Ascending aorta (tissue), 2 donors: ENCODE data around the gene HS3ST4. TPM values are rescaled to one million over a fixed set of nuclear protein-coding genes. Genes with fewer than 3 reads are reported as not detected.

Source experiments
- DNase-seq, 2 donors: peaks; one replicate each; pipeline ENCODE4 v3.0.0-alpha.2; 2019; ENCODE audit warnings: low spot score in 2 of 2
- H3K27ac ChIP-seq, 2 donors: fragments of 200-600 bp; sonication (generic); one replicate each; pipeline ENCODE4 v1.5.1; 2016 to 2017; ENCODE audit warnings: mild to moderate bottlenecking in 1 of 2
- H3K27me3 ChIP-seq: fragments of 200-600 bp; sonication (generic); one replicate; pipeline ENCODE4 v1.5.1; 2017
- H3K36me3 ChIP-seq, 2 donors: fragments of 200-600 bp; sonication (generic); one replicate each; pipeline ENCODE4 v1.5.1; 2016
- H3K4me1 ChIP-seq, 2 donors: fragments of 200-600 bp; sonication (generic); one replicate each; pipeline ENCODE4 v1.5.1; 2016 to 2017; ENCODE audit warnings: mild to moderate bottlenecking in 1 of 2
- H3K4me3 ChIP-seq, 2 donors: fragments of 200-600 bp; sonication (generic); one replicate each; pipeline ENCODE4 v1.5.1; 2016 to 2017; ENCODE audit warnings: mild to moderate bottlenecking in 1 of 2
- H3K9me3 ChIP-seq, 2 donors: fragments of 200-600 bp; sonication (generic); one replicate each; pipeline ENCODE4 v1.5.1; 2016
- CTCF ChIP-seq, 3 experiments: fragments of 200-600 bp in 2 of 3; fragments of 450-650 bp in 1 of 3; sonication (generic) in 2 of 3; IDR thresholded peaks; one replicate each; pipeline ENCODE4 v1.5.1; 2016 to 2019; ENCODE audit warnings: antibody characterized with exemption in 3 of 3, mild to moderate bottlenecking in 1 of 3, moderate library complexity in 1 of 3
- intact Hi-C: fragments of 100-400 bp; cut with DNase I; formaldehyde crosslinking; loops from one replicate; pipeline ENCODE4 v1.15.1; 2023
- total RNA-seq: library from RNA; depleted of rRNA; stranded (reverse); fragments of >200 nt; gene quantifications from one replicate; pipeline ENCODE4 v1.1.0, GENCODE V29; 2016

HS3ST4 gene
- total RNA-seq, 1 donor from 2014 or later = not detected

- TF ChIP-seq CTCF (IDR thresholded peaks at IDR 0.05) = no peak
- Histone ChIP-seq H3K27me3 (no peaks in the 10 kb centered on the region), H3K27ac (no peak overlapping the region), H3K4me1 (no peaks in the 10 kb centered on the region), H3K36me3 (no peaks in the 10 kb centered on the region), H3K4me3 (no peak overlapping the region), H3K9me3 (no peaks in the 10 kb centered on the region)
- no peak for DNase-seq
- intact Hi-C loops = no loop called here
These were observed 224.3 kb downstream of the HS3ST4 start for GRCh38 chr16:25916037-25916436.

GRCh38 chr16:25922438-25922837, 230.7 kb downstream of the HS3ST4 start:
- Histone ChIP-seq H3K4me1 (no peaks in the 10 kb centered on the region), H3K27ac (no peak overlapping the region), H3K4me3 (no peak overlapping the region), H3K27me3 (no peaks in the 10 kb centered on the region), H3K9me3 (no peaks in the 10 kb centered on the region), H3K36me3 (no peaks in the 10 kb centered on the region)
- no peak for TF ChIP-seq CTCF (IDR thresholded peaks at IDR 0.05)
- DNase-seq = no peak
- intact Hi-C loops = no loop called here

GRCh38 chr16:25925421-25925820, 233.7 kb downstream of the HS3ST4 start:
- intact Hi-C loops = no loop called here
- DNase-seq = no peak
- H3K4me3 ChIP-seq = no peak overlapping the region
- H3K4me1 ChIP-seq = no peaks in the 10 kb centered on the region
- no peak for TF ChIP-seq CTCF (IDR thresholded peaks at IDR 0.05)
- H3K27me3 ChIP-seq = no peaks in the 10 kb centered on the region
- H3K9me3 ChIP-seq = no peaks in the 10 kb centered on the region
- no peak overlapping the region for H3K27ac ChIP-seq
- H3K36me3 ChIP-seq = no peaks in the 10 kb centered on the region

- Histone ChIP-seq H3K27ac (no peak overlapping the region), H3K9me3 (no peaks in the 10 kb centered on the region), H3K36me3 (no peaks in the 10 kb centered on the region), H3K27me3 (no peaks in the 10 kb centered on the region), H3K4me3 (no peak overlapping the region), H3K4me1 (no peaks in the 10 kb centered on the region)
- intact Hi-C loops = no loop called here
- DNase-seq = no peak
- TF ChIP-seq CTCF (IDR thresholded peaks at IDR 0.05) = no peak
These were observed 239.8 kb downstream of the HS3ST4 start for GRCh38 chr16:25931473-25932035.

- no peak for DNase-seq
These were observed 250.2 kb downstream of the HS3ST4 start for GRCh38 chr16:25941800-25942499.

More at GRCh38 chr16:25941800-25942499, 250.2 kb downstream of the HS3ST4 start:
- intact Hi-C loops = no loop called here
- H3K27ac ChIP-seq = no peak overlapping the region
- H3K9me3 ChIP-seq = no peaks in the 10 kb centered on the region
- no peaks in the 10 kb centered on the region for H3K4me1 ChIP-seq
- H3K4me3 ChIP-seq = no peak overlapping the region
- H3K36me3 ChIP-seq = no peaks in the 10 kb centered on the region
- H3K27me3 ChIP-seq = no peaks in the 10 kb centered on the region
- no peak for TF ChIP-seq CTCF (IDR thresholded peaks at IDR 0.05)
